ENCODE measurements around the gene MSGN1.
"Not testable (repeated sequence)": the region's sequence is repeated elsewhere in the genome, so short reads cannot be mapped to it uniquely, and the experiment has no call there.

Gene MSGN1

GRCh38 chr2:17805166-17805565 lies 11.1 kb upstream of the MSGN1 start:
- no peak for DNase-seq

- DNase-seq, result no peak
Measured at GRCh38 chr2:17805717-17806363, 10.4 kb upstream of the MSGN1 start.

GRCh38 chr2:17813010-17813741 lies 3.1 kb upstream of the MSGN1 start:
- DNase-seq, result no peak

GRCh38 chr2:17813742-17814473 lies 2.4 kb upstream of the MSGN1 start:
- DNase-seq, result no peak

GRCh38 chr2:17814601-17815000 lies 1.7 kb upstream of the MSGN1 start:
- no peak for DNase-seq

GRCh38 chr2:17815468-17816184 lies 634 bp upstream of the MSGN1 start:
- DNase-seq, result no peak

GRCh38 chr2:17818235-17818815 lies 2.1 kb downstream of the MSGN1 start:
- DNase-seq, result no peak

- no peak for DNase-seq
Measured at GRCh38 chr2:17821080-17821479, 4.8 kb downstream of the MSGN1 start.

GRCh38 chr2:17821535-17822444 lies 5.5 kb downstream of the MSGN1 start:
- no peak for DNase-seq

- DNase-seq, result peak in 1 of 56 donors; percentile 3
Measured at GRCh38 chr2:17822445-17823117, 6.3 kb downstream of the MSGN1 start.

- DNase-seq, result not testable (repeated sequence)
Measured at GRCh38 chr2:17823646-17824045, 7.4 kb downstream of the MSGN1 start.

- no peak for DNase-seq
Measured at GRCh38 chr2:17827316-17827715, 11.1 kb downstream of the MSGN1 start.

- DNase-seq, result no peak
Measured at GRCh38 chr2:17827785-17828184, 11.5 kb downstream of the MSGN1 start.

GRCh38 chr2:17830053-17831034 lies 14.1 kb downstream of the MSGN1 start:
- DNase-seq, result peak in 53 of 56 donors; percentile 5 to 82 (median 48)

GRCh38 chr2:17835516-17835915 lies 19.3 kb downstream of the MSGN1 start:
- no peak for DNase-seq

- no peak for DNase-seq
Measured at GRCh38 chr2:17839959-17840358, 23.7 kb downstream of the MSGN1 start.

- no peak for DNase-seq
Measured at GRCh38 chr2:17843457-17843856, 27.2 kb downstream of the MSGN1 start.

- DNase-seq, result no peak
Measured at GRCh38 chr2:17845806-17846205, 29.5 kb downstream of the MSGN1 start.

All from amygdala (tissue), 56 donors.